HL-60 (cell line): ENCODE measurements around the gene MAP4K5.

Experiments
- DNase-seq, 2 experiments: peaks; one replicate each; pipeline ENCODE4 v3.0.0-alpha.2; 2010 to 2020; ENCODE audit warnings: low read depth in 1 of 2, low spot score in 1 of 2
- H3K27ac ChIP-seq: fragments of 250-450 bp; sonication (Bioruptor Pico); replicated peaks from 2 replicates; pipeline ENCODE4 v1.5.1; 2020; ENCODE audit warnings: mild to moderate bottlenecking, moderate library complexity
- H3K27me3 ChIP-seq: fragments of 250-450 bp; sonication (Bioruptor Pico); 2 replicates; pipeline ENCODE4 v1.5.1; 2021; ENCODE audit warnings: mild to moderate bottlenecking, moderate library complexity; ENCODE audit not compliant: insufficient read depth, poor library complexity, severe bottlenecking
- H3K4me3 ChIP-seq: replicated peaks from 2 replicates; pipeline ENCODE4 v1.5.1; 2011; ENCODE audit warnings: mild to moderate bottlenecking, control low read depth, low read length; ENCODE audit not compliant: insufficient read depth
- GABPA ChIP-seq: IDR thresholded peaks from 2 replicates; pipeline ENCODE4 v1.6.1; 2012; ENCODE audit warnings: low read depth
- POLR2AphosphoS5 ChIP-seq: IDR thresholded peaks from 2 replicates; pipeline ENCODE4 v1.6.1; 2012; ENCODE audit warnings: low read depth
- SPI1 ChIP-seq: IDR thresholded peaks from 2 replicates; pipeline ENCODE4 v1.6.1; 2012; ENCODE audit warnings: low read depth, mild to moderate bottlenecking, borderline replicate concordance
- TF ChIP-seq, protein P1 (sequence below): IDR thresholded peaks from one replicate; pipeline ENCODE4 v1.5.1; 2011; ENCODE audit warnings: low read length, control low read depth, inconsistent platforms; ENCODE audit not compliant: insufficient read depth
- TF ChIP-seq, protein P2 (sequence below): IDR thresholded peaks from 2 replicates; pipeline ENCODE4 v1.6.1; 2012; ENCODE audit warnings: low read depth; ENCODE audit not compliant: insufficient replicate concordance

MAP4K5 gene

GRCh38 chr14:50534997-50535396 is 2.6 kb upstream of the MAP4K5 start:
- no peak overlapping the region for H3K4me3 ChIP-seq
- TF ChIP-seq, protein P1, sequence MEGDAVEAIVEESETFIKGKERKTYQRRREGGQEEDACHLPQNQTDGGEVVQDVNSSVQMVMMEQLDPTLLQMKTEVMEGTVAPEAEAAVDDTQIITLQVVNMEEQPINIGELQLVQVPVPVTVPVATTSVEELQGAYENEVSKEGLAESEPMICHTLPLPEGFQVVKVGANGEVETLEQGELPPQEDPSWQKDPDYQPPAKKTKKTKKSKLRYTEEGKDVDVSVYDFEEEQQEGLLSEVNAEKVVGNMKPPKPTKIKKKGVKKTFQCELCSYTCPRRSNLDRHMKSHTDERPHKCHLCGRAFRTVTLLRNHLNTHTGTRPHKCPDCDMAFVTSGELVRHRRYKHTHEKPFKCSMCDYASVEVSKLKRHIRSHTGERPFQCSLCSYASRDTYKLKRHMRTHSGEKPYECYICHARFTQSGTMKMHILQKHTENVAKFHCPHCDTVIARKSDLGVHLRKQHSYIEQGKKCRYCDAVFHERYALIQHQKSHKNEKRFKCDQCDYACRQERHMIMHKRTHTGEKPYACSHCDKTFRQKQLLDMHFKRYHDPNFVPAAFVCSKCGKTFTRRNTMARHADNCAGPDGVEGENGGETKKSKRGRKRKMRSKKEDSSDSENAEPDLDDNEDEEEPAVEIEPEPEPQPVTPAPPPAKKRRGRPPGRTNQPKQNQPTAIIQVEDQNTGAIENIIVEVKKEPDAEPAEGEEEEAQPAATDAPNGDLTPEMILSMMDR: no peak
- TF ChIP-seq, protein P2, sequence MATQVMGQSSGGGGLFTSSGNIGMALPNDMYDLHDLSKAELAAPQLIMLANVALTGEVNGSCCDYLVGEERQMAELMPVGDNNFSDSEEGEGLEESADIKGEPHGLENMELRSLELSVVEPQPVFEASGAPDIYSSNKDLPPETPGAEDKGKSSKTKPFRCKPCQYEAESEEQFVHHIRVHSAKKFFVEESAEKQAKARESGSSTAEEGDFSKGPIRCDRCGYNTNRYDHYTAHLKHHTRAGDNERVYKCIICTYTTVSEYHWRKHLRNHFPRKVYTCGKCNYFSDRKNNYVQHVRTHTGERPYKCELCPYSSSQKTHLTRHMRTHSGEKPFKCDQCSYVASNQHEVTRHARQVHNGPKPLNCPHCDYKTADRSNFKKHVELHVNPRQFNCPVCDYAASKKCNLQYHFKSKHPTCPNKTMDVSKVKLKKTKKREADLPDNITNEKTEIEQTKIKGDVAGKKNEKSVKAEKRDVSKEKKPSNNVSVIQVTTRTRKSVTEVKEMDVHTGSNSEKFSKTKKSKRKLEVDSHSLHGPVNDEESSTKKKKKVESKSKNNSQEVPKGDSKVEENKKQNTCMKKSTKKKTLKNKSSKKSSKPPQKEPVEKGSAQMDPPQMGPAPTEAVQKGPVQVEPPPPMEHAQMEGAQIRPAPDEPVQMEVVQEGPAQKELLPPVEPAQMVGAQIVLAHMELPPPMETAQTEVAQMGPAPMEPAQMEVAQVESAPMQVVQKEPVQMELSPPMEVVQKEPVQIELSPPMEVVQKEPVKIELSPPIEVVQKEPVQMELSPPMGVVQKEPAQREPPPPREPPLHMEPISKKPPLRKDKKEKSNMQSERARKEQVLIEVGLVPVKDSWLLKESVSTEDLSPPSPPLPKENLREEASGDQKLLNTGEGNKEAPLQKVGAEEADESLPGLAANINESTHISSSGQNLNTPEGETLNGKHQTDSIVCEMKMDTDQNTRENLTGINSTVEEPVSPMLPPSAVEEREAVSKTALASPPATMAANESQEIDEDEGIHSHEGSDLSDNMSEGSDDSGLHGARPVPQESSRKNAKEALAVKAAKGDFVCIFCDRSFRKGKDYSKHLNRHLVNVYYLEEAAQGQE: no peak
- no peak for TF ChIP-seq GABPA
- no peak for TF ChIP-seq SPI1
- TF ChIP-seq POLR2AphosphoS5: no peak
- no peaks in the 10 kb centered on the region for H3K27me3 ChIP-seq
- no peak overlapping the region for H3K27ac ChIP-seq
- no peak for DNase-seq

DNA sequence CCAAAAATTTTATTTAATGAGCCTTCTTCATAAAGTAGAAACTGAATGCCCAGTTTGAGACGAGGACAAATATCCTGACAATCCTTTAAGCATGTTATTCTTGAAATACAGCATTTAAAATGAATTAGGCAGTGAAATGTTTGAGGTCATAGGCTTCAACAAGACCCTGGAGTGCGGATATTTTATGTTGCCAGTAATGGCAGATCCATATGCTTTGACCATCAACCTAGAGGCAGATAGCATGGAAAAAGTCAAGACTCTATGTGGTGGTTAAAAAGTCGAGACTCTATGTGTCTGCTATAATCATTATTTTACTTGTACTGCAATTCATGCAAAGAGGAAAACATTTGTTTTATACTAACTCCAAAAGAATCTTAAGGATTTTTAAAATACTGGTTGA is 2.0 kb upstream of the MAP4K5 start:
- no peak for TF ChIP-seq GABPA
- no peak for TF ChIP-seq POLR2AphosphoS5
- TF ChIP-seq, protein P1: no peak
- TF ChIP-seq SPI1: no peak
- TF ChIP-seq, protein P2: no peak

DNA sequence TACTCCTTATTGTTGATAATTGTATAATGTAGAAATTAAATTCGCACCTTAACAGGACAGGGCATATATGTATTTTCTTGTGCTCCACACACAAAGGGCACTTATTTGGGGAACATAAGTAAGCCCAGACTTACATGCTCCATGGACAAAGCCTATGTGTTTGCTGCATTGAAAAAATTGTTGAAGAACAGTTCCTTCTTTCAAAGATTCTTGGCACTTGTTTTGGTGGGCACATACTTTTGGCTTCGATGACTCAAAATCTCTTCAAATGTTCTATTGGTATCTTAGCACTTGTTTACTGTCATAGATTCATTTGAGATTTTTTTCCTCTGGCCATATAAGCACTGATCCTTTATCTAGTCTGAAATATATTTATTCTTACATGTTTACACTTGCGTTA is 1.4 kb upstream of the MAP4K5 start:
- DNase-seq: no peak
- no peak overlapping the region for H3K4me3 ChIP-seq
- TF ChIP-seq SPI1 (no peak), POLR2AphosphoS5 (no peak), GABPA (no peak)
- TF ChIP-seq, protein P1: no peak
- TF ChIP-seq, protein P2: no peak
- no peaks in the 10 kb centered on the region for H3K27me3 ChIP-seq
- H3K27ac ChIP-seq: no peak overlapping the region

More for the DNA sequence above, 2.0 kb upstream of the MAP4K5 start:
- no peaks in the 10 kb centered on the region for H3K27me3 ChIP-seq
- no peak for DNase-seq
- H3K27ac ChIP-seq: no peak overlapping the region
- H3K4me3 ChIP-seq: no peak overlapping the region
